NB4 (cell line): ENCODE data around the gene WWP2.

Experiments
- MAX ChIP-seq: IDR thresholded peaks from 2 replicates; pipeline ENCODE4 v1.6.1; 2011; ENCODE audit warnings: low read depth, low read length
- MYC ChIP-seq: IDR thresholded peaks from 2 replicates; pipeline ENCODE4 v1.6.1; 2011; ENCODE audit warnings: low read depth, low read length
- POLR2A ChIP-seq: IDR thresholded peaks from 2 replicates; pipeline ENCODE4 v1.6.1; 2011; ENCODE audit warnings: mild to moderate bottlenecking; ENCODE audit not compliant: insufficient read length; ENCODE audit errors: extremely low read depth
- TF ChIP-seq, protein P1 (sequence below): IDR thresholded peaks from one replicate; pipeline ENCODE4 v1.5.1; 2012; ENCODE audit warnings: low read depth, low read length

GRCh38 chr16:69741519-69741918 lies 20.6 kb upstream of the WWP2 start:
- TF ChIP-seq MAX, result no peak
- no peak for TF ChIP-seq POLR2A
- TF ChIP-seq, protein P1, sequence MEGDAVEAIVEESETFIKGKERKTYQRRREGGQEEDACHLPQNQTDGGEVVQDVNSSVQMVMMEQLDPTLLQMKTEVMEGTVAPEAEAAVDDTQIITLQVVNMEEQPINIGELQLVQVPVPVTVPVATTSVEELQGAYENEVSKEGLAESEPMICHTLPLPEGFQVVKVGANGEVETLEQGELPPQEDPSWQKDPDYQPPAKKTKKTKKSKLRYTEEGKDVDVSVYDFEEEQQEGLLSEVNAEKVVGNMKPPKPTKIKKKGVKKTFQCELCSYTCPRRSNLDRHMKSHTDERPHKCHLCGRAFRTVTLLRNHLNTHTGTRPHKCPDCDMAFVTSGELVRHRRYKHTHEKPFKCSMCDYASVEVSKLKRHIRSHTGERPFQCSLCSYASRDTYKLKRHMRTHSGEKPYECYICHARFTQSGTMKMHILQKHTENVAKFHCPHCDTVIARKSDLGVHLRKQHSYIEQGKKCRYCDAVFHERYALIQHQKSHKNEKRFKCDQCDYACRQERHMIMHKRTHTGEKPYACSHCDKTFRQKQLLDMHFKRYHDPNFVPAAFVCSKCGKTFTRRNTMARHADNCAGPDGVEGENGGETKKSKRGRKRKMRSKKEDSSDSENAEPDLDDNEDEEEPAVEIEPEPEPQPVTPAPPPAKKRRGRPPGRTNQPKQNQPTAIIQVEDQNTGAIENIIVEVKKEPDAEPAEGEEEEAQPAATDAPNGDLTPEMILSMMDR, result no peak
- TF ChIP-seq MYC, result no peak
